GM23248 (cell line): ENCODE measurements around the gene SH3BGRL. TPM values are rescaled to one million over a fixed set of nuclear protein-coding genes. Genes with fewer than 3 reads are reported as not detected.

Experiments
- DNase-seq: peaks from one replicate; pipeline ENCODE4 v3.0.0-alpha.2; 2015
- H2AFZ ChIP-seq: fragments of 200-600 bp; sonication (generic); 2 replicates; pipeline ENCODE4 v1.6.1; 2016; ENCODE audit warnings: antibody characterized with exemption
- H3F3A ChIP-seq: fragments of 200-600 bp; sonication (generic); 2 replicates; pipeline ENCODE4 v1.6.1; 2016; ENCODE audit warnings: mild to moderate bottlenecking, antibody characterized with exemption, mixed run types; ENCODE audit not compliant: insufficient read depth
- H3K27ac ChIP-seq: fragments of 200-600 bp; sonication (generic); 2 replicates; pipeline ENCODE4 v1.5.1; 2016; ENCODE audit warnings: mild to moderate bottlenecking
- H3K27me3 ChIP-seq: fragments of 200-600 bp; sonication (generic); replicated peaks from 2 replicates; pipeline ENCODE4 v1.6.1; 2016; ENCODE audit warnings: mild to moderate bottlenecking; ENCODE audit not compliant: insufficient read depth
- H3K36me3 ChIP-seq: fragments of 200-600 bp; sonication (generic); 2 replicates; pipeline ENCODE4 v1.6.1; 2016; ENCODE audit warnings: low read depth, mild to moderate bottlenecking
- H3K4me1 ChIP-seq: fragments of 200-600 bp; sonication (generic); 2 replicates; pipeline ENCODE4 v1.6.1; 2016; ENCODE audit warnings: mild to moderate bottlenecking; ENCODE audit not compliant: insufficient read depth
- H3K4me2 ChIP-seq: fragments of 200-600 bp; sonication (generic); one replicate; pipeline ENCODE4 v1.6.1; 2016; ENCODE audit warnings: mild to moderate bottlenecking; ENCODE audit not compliant: unreplicated experiment
- H3K4me3 ChIP-seq: fragments of 200-600 bp; sonication (generic); 2 replicates; pipeline ENCODE4 v1.5.1; 2016; ENCODE audit warnings: mild to moderate bottlenecking
- H3K79me2 ChIP-seq: fragments of 200-600 bp; sonication (generic); 2 replicates; pipeline ENCODE4 v1.6.1; 2016; ENCODE audit warnings: mild to moderate bottlenecking; ENCODE audit not compliant: insufficient read depth
- H3K9ac ChIP-seq: fragments of 200-600 bp; sonication (generic); 2 replicates; pipeline ENCODE4 v1.6.1; 2016; ENCODE audit warnings: mild to moderate bottlenecking
- H3K9me2 ChIP-seq: fragments of 200-600 bp; sonication (generic); 2 replicates; pipeline ENCODE4 v1.6.1; 2016; ENCODE audit warnings: mixed run types, mild to moderate bottlenecking, moderate library complexity; ENCODE audit not compliant: insufficient read depth
- H3K9me3 ChIP-seq: fragments of 200-600 bp; sonication (generic); one replicate; pipeline ENCODE4 v1.6.1; 2017; ENCODE audit warnings: low read depth
- H4K20me1 ChIP-seq: fragments of 200-600 bp; sonication (generic); 2 replicates; pipeline ENCODE4 v1.6.0; 2016; ENCODE audit not compliant: insufficient read depth
- EZH2 ChIP-seq: fragments of 200-600 bp; sonication (generic); IDR thresholded peaks from 2 replicates; pipeline ENCODE4 v1.6.1; 2018; ENCODE audit warnings: antibody characterized with exemption, mild to moderate bottlenecking; ENCODE audit not compliant: insufficient read depth, poor library complexity, severe bottlenecking
- EZH2phosphoT487 ChIP-seq: fragments of 200-600 bp; sonication (generic); IDR thresholded peaks from 2 replicates; pipeline ENCODE4 v1.6.1; 2018; ENCODE audit warnings: antibody characterized with exemption, moderate library complexity, mild to moderate bottlenecking, low read depth; ENCODE audit not compliant: insufficient read depth
- WGBS, 2 experiments: methylation state at CpG; one replicate each; pipeline ENCODE4 v1.1.6; 2015 to 2017; ENCODE audit warnings: low lambda C conversion rate in 2 of 2, low coverage in 1 of 2; ENCODE audit errors: missing lambda C conversion rate in 2 of 2; 5-methylcytosine and 5-hydroxymethylcytosine counted together
- in situ Hi-C: fragments of 300-500 bp; cut with MboI; formaldehyde crosslinking; loops from 2 replicates; pipeline ENCODE4 v1.15.0; 2020
- polyA plus RNA-seq: library from polyadenylated mRNA; unstranded; fragments of >200 nt; fragmentation: Nextera tagmentation; extraction: Ambion mirVana; gene quantifications from 2 replicates; pipeline ENCODE4 v1.2.1, GENCODE V29; 2016
- total RNA-seq: library from RNA; depleted of rRNA; stranded (reverse); fragments of >200 nt; shearing (Covaris generic); gene quantifications from 2 replicates; pipeline ENCODE4 v1.2.3, GENCODE V29; 2014; rRNA removed

SH3BGRL gene
- total RNA-seq (137 and 149 TPM in 2 replicates), polyA plus RNA-seq (169 and 172 TPM in 2 replicates)

DNA sequence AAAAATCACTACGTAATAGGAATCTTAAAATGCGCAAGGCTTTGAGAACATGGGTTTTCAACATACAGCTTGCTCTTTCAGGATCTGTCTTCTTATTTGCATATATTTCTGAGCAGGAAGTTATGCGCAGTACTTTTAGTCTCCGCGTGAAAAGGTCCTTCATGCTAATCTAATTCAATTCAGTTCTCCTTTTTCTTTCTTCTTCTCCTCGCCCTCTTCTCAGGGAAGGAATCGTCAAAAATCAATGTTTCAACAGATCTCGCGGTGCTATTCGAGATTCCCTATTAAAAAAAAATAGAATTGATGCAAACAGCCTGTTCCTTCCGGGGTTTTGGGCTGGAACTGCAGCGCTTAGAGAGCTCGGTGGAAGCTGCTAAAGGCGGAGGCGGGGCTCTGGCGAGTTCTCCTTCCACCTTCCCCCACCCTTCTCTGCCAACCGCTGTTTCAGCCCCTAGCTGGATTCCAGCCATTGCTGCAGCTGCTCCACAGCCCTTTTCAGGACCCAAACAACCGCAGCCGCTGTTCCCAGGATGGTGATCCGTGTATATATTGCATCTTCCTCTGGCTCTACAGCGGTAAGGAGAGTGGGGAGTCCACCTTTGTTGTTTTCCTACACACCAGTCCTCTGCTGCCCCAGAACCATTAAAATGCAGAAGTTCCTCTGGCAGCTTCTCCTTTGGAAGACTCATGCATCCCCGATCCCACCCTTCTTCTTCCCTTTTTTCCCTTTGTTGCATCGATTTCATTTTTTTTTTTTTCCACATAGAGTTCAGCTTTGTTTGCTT lies at the start of gene SH3BGRL, which contains the start of gene HMGN5:
Gene SH3BGRL, plus strand, starts transcription at position 432 of the 785 bp plus-strand sequence. Its CDS starts 99 bp downstream, at position 531.
Gene HMGN5, minus strand, starts transcription at position 243 of the 785 bp plus-strand sequence. CDS start 80,364 bp downstream, outside the sequence.
- Histone ChIP-seq H3K4me1 (peaks cover 14% of the 10 kb centered on the region; the same call in 1 of the 2 replicates), H3K9me3 (no peaks in the 10 kb centered on the region), H3K4me3 (peak within 1 kb of the TSS; percentile 93), H3K27me3 (no peaks in the 10 kb centered on the region), H3F3A (peaks cover 11% of the 10 kb centered on the region; the same call in 1 of the 2 replicates), H3K79me2 (peaks cover 53% of the 10 kb centered on the region), H3K4me2 (peak within 1 kb of the TSS; percentile 95), H4K20me1 (no peaks in the 10 kb centered on the region), H2AFZ (peak within 1 kb of the TSS; percentile 98), H3K27ac (peak within 1 kb of the TSS; percentile 96), H3K9me2 (no peaks in the 10 kb centered on the region), H3K36me3 (no peaks in the 10 kb centered on the region), H3K9ac (peak within 1 kb of the TSS; percentile 97)
- 0 to 1% methylated on average over 12 to 23 of the region's 23 CpGs for WGBS, 2 experiments
- TF ChIP-seq EZH2phosphoT487 (no peak), EZH2 (no peak)
- peak; percentile 92 for DNase-seq
- in situ Hi-C loops = no loop called here

DNA sequence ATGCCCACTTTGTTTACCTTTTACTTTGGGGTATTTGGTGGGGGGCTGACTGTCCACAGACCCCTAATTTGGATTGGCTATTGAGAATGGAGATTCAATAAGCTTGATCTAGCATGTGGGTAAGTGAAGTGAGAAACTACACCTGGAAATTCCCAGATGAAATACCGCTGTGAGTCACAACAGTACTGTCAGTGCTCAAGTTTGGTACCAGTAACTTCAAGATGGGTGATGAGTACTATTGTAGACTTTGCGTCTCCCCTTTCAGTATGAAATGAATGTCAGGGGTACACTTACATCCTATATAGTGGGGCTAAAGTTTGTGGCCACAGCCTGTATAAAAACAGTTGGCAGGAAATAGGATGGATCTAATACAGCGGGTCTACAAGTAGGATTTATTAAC lies 33.5 kb upstream of the SH3BGRL start:
- WGBS, 2 experiments = 88% methylated on average over 3 of the region's 3 CpGs
- Histone ChIP-seq H3K4me2 (no peak overlapping the region), H3K79me2 (no peaks in the 10 kb centered on the region), H3K9ac (no peak overlapping the region), H3K9me3 (no peaks in the 10 kb centered on the region), H3F3A (no peaks in the 10 kb centered on the region), H3K36me3 (no peaks in the 10 kb centered on the region), H3K4me3 (no peak overlapping the region), H3K4me1 (no peaks in the 10 kb centered on the region), H2AFZ (no peak overlapping the region), H4K20me1 (no peaks in the 10 kb centered on the region), H3K27ac (no peak overlapping the region), H3K27me3 (no peaks in the 10 kb centered on the region), H3K9me2 (no peaks in the 10 kb centered on the region)
- in situ Hi-C loops = loop anchor here (25.0 kb wide), 1 partner anchor 219 kb away; no protein-coding TSS in a partner anchor
- DNase-seq = no peak
- TF ChIP-seq EZH2phosphoT487 = no peak

GRCh38 chrX:81174286-81174685 lies 27.6 kb upstream of the SH3BGRL start:
- no peaks in the 10 kb centered on the region for H3K4me1 ChIP-seq
- H3K79me2 ChIP-seq = no peaks in the 10 kb centered on the region
- in situ Hi-C loops = loop anchor here (25.0 kb wide), 1 partner anchor 213 kb away; no protein-coding TSS in a partner anchor
- H3F3A ChIP-seq = no peaks in the 10 kb centered on the region
- no peak overlapping the region for H3K4me2 ChIP-seq
- no peak overlapping the region for H3K27ac ChIP-seq
- no peaks in the 10 kb centered on the region for H3K36me3 ChIP-seq
- no peak overlapping the region for H3K4me3 ChIP-seq
- peak; percentile 45 for DNase-seq
- TF ChIP-seq EZH2phosphoT487 = no peak
- TF ChIP-seq EZH2 = no peak
- H3K9me2 ChIP-seq = no peaks in the 10 kb centered on the region
- no peak overlapping the region for H2AFZ ChIP-seq
- 0 to 4% methylated on average over 1 of the region's 1 CpG for WGBS, 2 experiments
- no peaks in the 10 kb centered on the region for H3K27me3 ChIP-seq
- no peaks in the 10 kb centered on the region for H3K9me3 ChIP-seq
- H3K9ac ChIP-seq = no peak overlapping the region
- no peaks in the 10 kb centered on the region for H4K20me1 ChIP-seq

DNA sequence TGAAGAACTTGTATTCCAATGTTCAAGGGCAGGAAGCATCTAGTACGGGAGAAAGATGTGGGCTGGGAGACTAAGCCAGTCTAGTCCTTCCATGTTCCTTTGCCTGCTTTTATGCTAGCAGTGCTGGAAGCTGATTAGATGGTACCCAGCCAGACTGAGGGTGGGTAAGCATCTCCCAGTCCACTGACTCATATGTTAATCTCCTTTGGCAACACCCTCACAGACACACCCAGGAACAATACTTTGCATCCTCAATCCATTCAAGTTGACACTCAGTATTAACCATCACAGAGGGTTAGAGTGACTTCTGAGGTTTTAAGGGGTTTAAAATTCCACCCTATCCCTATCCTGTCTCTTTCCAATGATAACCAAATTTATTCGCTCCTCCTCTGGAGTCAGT lies 6.6 kb upstream of the SH3BGRL start:
- Histone ChIP-seq H2AFZ (0 out of 2 replicates have a peak overlapping the region, but pooled peaks have one; percentile 62), H3K9me2 (no peaks in the 10 kb centered on the region), H3K4me2 (peak overlapping the region; percentile 53), H3K79me2 (0 out of 2 replicates have a peak, but pooled peaks cover 4% of the 10 kb centered on the region), H3K36me3 (no peaks in the 10 kb centered on the region), H3K4me1 (no peaks in the 10 kb centered on the region), H3K9me3 (no peaks in the 10 kb centered on the region), H4K20me1 (no peaks in the 10 kb centered on the region), H3K9ac (no peak overlapping the region), H3F3A (no peaks in the 10 kb centered on the region), H3K4me3 (no peak overlapping the region), H3K27ac (no peak overlapping the region), H3K27me3 (no peaks in the 10 kb centered on the region)
- in situ Hi-C loops = no loop called here
- TF ChIP-seq EZH2phosphoT487 (no peak), EZH2 (no peak)
- 0 to 55% methylated on average over 1 to 2 of the region's 2 CpGs for whole genome bisulfite sequencing, 2 experiments
- no peak for DNase-seq
